AG10803 (cell line): ENCODE results near the gene CHMP5.

Source experiments
- DNase-seq: peaks from one replicate; pipeline ENCODE4 v3.0.0; 2010; ENCODE audit warnings: low read depth
- H3K4me3 ChIP-seq: 2 replicates; pipeline ENCODE4 v1.5.1; 2011; ENCODE audit warnings: mild to moderate bottlenecking, low read length, control low read depth
- CTCF ChIP-seq: conservative IDR thresholded peaks from 2 replicates; pipeline ENCODE4 v1.5.1; 2011; ENCODE audit warnings: mild to moderate bottlenecking, low read length, control low read depth, inconsistent platforms

Gene CHMP5

GRCh38 chr9:33254211-33254610 is 10.6 kb upstream of the CHMP5 start:
- no peak overlapping the region for H3K4me3 ChIP-seq
- no peak for TF ChIP-seq CTCF
- DNase-seq: no peak

GRCh38 chr9:33255014-33255413 is 9.8 kb upstream of the CHMP5 start:
- H3K4me3 ChIP-seq: no peak overlapping the region
- DNase-seq: no peak
- no peak for TF ChIP-seq CTCF

GRCh38 chr9:33255471-33255870 is 9.4 kb upstream of the CHMP5 start:
- TF ChIP-seq CTCF: no peak
- no peak overlapping the region for H3K4me3 ChIP-seq
- DNase-seq: no peak

- no peak overlapping the region for H3K4me3 ChIP-seq
- no peak for DNase-seq
- no peak for TF ChIP-seq CTCF
Observed at GRCh38 chr9:33256236-33256635, 8.6 kb upstream of the CHMP5 start.

GRCh38 chr9:33257276-33257675 is 7.6 kb upstream of the CHMP5 start:
- no peak for TF ChIP-seq CTCF
- no peak for DNase-seq
- H3K4me3 ChIP-seq: no peak overlapping the region

GRCh38 chr9:33260372-33260771 is 4.5 kb upstream of the CHMP5 start:
- no peak overlapping the region for H3K4me3 ChIP-seq
- DNase-seq: no peak
- TF ChIP-seq CTCF: no peak

GRCh38 chr9:33263131-33264002 is 1.5 kb upstream of the CHMP5 start:
- peak overlapping the region; percentile 96 for H3K4me3 ChIP-seq
- no peak for TF ChIP-seq CTCF
- DNase-seq: peak; percentile 27
